Stimulated activated CD4-positive, alpha-beta T cell treated with anti-CD3 and anti-CD28 coated beads, Interleukin-1b, Interleukin-23, amount 100 ng/mL, for 24 hours (primary cell): ENCODE measurements around the gene CSRNP2.
"Not testable (repeated sequence)": the region's sequence is repeated elsewhere in the genome, so short reads cannot be mapped to it uniquely, and the experiment has no call there.

ENCODE experiments used
- DNase-seq, 4 experiments: peaks; one replicate each; pipeline ENCODE4 v3.0.0-alpha.2; 2020; ENCODE audit warnings: low read depth in 4 of 4, low spot score in 1 of 4

CSRNP2 gene

DNA sequence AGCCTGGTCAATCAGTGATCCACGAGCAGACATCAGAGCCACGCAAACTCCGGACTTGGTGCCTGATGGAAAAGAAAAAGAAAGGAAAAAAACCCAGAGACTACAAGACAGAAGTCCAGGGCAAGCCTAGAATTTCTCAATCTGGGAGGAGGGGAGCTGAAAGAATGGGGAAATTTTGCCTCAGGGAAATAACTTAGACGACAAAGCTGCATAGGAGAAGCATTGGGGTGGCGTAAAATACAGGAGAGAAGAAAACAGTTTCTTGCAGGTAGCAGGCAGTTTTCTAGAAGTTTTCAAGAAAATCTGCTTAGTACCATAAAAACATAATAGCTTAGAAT, 54.6 kb downstream of the CSRNP2 start:
- DNase-seq = no peak

DNA sequence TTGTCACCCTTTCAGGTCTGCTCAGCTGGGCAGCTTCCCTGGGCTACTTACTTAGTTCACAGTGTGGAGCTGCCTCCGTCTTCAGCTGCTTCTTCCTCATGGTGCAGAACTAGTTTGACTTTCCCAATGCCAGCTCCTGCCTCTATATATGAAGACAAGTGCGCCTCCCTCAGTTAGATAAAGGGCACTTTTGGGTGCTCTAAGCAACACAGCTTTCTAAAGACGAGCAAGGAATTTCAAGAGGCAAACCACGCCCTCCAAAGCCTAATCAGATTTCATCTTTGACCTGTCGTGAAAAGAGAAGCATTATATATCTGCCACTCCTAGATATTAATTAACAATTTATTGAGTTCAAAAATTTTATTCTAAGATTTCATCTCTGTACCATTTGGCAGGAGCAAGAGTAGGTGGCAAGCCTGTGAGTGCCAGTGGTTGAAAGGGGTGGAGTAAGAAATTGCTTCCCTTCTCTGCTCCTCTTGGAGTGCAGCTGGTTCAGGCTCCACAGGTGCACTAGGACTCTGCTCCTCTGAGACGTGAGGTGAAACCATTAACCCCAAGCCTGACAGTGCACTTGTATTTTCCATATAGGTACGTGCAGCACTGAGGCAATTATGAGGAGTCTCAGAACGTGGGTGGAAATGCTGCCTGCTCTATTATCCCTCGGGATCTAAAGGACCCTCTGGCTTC, 55.1 kb downstream of the CSRNP2 start:
- no peak for DNase-seq

DNA sequence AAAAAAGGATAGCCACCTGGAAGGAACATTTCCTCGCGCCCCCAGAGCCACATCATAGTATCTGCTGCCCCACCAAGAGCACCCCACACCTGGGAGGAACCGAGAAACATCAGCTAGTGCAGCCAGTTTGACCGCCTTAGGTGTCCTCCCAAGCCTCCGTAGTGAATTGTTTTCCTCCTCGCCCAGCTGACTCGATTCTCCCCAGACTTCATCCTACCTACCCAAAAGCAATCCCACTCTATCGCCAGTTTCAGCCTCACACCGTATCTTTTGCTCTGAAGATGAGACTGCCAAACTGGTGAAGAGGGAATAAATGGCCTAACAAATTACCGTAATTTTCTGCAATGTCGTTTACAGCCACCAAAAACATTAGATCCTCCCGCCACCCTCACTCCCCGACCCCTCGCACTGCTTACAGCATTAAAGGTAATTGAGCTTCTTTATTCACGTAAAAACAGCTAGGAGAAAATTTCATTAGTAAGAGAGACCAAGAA, 56.0 kb downstream of the CSRNP2 start:
- no peak for DNase-seq

DNA sequence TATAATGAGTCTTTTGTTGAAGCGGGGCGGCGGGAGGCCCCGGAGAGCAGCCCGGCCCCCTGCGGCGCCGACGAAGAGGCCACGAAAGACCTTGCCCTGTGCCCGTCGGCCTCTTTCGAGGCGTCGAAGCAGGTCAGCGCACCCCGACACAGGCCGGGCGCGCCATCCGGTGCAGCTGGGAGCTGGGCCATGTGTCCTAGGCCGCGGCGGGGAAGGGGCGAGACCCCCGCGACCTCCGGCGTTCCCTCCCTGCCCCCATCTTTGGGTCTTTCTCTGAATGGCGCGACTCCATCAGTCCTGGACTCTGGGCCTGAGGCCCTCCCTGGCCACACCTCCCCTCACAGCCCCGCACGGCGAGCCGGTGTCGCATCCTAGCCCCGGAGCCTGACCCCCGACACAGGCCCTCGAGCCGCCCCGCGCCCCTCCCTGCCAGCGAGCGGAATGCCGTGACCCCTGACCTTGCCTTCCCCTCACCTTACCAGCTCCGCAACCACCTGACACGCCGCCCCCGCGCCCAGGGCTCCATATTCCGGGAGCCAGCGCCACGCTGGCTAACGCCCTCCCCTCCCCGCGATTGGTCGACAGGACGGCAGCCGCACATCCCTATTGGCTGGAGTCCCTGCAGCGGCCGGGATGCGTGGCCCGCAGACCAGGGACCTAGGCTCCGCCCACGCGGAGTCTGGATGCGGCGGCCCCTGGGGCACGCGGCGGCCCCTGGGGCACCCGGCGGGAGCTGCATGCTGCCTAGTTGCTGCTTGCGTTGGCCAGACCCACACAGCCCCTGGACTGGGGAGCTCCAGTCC, 57.4 kb downstream of the CSRNP2 start, which contains the start of gene SLC11A2:
Gene SLC11A2, minus strand, starts transcription at position 549 of the 803 bp plus-strand sequence. CDS start 15,656 bp downstream, outside the sequence.
- peak; percentile 75 to 96 (median 87) for DNase-seq

DNA sequence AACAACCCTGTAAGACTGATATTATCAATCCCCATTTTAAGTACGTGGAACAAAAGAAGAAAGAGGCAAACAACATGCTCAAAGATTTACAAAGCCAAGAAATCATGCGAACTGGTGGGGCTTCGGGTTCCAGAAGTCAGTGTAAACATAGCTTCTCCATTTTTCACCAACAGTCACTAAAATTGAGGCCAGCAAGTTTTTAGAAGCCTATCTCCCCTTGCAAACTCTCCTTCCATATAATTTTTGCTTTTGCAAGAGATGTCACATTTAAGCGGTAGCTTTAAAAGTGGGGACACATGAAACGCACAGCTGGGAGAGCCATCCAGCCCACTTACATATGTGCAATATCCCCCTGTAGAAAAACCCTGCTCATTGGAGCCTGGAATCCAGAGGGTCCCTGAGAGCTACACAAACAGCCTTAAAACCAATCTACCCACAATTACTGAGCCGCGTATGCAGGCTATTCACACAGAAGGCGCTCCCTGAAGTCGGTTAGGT, 58.0 kb downstream of the CSRNP2 start:
- no peak for DNase-seq

DNA sequence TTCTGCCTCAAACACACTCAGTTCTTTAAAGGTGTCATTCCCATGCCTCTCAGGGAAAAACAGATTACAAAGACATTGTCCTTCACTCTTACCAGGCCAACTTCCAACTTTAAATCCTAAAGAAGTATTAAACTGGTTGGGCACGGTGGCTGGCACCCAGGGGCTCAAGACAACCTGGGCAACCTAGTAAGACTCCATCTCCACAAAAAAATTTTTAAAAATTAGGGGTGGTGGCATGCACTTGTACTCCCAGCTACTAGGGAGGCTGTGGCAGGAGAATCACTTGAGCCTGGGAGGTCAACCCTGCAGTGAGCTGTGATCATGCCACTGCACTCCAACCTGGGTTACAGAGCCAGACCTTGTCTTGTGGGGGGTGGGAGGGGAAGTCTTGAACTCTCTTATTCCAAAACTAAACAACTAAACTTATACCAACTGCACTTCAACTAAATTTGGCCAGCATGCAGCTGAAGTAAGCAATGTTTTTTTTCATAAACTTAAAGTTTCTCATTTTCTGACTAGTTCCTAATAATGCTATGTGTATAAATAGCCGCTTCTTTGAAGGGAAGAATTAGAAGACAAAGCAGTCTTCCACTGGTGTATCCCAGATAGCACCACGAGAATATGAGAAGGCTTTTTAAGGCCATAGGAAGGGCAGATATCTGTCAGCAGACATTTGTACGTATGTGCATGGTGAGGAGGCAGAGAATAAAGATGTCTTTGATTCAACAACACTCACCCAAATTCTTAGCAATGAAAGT, 59.6 kb downstream of the CSRNP2 start:
- no peak for DNase-seq

DNA sequence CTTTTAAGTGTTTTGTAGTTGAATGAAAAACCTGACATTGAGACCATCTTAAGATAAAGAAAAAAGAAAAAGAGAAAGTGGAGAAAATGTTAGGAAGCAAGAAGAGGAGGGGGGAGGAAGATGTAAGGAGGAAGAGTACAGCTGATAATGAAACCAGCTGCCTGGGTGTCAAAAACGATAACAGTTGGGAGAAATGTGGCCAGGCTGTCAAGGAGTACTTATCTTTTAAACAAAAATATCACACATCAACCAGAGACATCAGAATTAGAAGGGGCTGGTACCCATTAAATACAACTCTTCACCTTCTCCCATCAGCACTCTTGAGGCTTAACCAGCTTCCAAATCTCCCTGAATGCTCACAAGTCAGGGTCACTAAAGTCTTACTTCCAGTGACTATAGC, 61.7 kb downstream of the CSRNP2 start:
- no peak for DNase-seq

DNA sequence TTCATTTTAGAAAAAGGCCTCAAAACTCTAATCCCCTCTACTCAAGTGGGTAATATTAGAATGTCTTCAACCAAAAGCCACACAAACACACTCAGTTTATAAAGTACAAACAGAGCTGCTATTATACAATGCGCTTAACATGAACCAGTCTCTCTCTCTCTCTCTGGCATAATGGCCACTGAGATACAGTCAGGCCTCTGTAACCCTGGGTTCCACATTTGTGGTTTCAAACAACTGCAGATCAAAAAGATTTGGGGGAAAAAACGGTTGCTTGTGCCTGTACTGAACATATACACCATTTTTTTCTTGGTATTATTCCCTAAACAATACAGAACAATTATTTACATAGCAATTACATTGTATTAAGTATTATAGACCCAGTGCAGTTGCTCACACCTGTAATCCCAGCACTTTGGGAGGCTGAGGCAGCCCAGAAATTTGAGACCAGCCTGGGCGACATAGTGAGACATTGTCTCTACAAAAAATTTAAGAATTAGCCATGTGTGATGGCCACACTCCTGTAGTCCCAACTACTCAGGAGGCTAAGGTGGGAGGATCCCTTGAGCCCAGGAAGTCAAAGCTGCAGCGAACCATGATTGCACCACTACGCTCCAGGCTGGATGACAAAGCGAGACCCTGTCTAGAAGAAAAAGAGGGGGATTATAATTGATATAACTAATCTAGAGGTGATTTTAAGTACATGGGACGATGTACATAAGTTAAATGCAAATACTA, 62.8 kb downstream of the CSRNP2 start:
- no peak for DNase-seq

DNA sequence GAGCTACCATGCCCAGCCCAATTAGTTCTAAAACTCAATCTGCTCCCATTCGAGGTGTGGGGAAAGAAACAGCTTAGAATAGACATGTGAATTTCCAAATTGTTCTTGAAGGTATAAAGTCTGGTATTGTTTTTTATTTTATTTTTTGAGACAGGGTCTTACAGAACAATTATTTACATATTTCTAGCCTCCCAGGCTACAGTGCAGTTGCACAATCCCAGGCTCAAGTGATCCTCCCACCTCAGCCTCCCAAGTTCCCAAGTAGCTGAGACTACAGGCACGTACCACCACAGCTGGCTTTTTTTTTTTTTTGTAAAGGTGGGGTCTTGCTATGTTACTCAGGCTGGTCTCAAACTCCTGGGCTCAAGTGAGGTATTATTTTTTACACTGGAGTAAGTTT, 63.5 kb downstream of the CSRNP2 start:
- no peak for DNase-seq

DNA sequence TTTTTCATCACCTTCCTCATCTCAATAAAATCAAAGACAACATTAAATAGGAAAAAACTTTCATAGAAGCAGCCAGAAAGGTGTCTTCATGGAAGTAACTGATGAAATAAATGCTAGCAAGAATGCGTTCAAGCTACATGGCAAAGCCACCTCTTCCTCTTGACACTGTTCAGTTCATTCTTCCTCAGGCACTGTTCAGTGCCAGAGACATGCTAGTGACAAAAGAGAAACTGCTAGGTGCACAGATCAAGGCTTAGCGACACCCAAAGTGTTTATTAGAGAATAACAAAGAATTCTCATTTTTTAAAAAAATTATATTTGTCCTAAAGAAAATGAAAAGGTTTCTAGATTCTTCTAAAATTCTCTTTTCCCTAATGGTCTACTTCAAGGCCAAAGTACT, 64.4 kb downstream of the CSRNP2 start:
- no peak for DNase-seq

DNA sequence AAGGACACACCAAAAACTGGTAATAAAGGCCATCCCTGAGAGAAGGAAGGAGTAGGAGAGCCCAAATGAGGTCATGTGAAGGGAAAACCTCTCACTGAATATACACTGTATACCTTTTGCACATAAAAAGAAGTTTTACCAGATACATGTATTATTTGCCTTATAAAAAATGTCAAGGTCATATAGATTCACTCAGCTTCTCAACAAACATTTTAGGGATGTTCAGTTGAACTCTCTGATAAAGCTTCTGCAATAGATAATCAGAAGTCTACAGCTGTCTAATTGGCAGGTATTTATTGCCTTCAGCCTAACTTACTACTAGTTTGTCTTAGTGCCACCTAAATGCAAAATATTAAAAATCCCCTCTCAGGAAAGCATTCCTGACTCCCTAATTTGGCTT, 65.9 kb downstream of the CSRNP2 start:
- no peak for DNase-seq

DNA sequence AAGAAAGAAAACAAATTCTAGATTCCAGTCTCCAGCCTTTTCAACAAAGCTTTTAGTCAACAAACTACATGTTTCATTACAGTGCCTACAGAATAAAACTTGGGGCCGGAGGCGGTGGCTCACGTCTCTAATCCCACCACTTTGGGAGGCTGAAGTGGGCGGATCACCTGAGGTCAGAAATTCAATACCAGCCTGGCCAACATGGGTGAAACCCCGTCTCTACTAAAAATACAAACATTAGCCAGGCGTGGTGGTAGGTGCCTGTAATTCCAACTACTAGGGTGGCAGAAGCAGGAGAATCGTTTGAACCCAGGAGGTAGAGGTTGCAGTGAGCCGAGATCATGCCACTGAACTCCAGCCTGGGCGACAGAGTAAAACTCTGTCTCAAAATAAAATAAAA, 68.9 kb downstream of the CSRNP2 start:
- not testable (repeated sequence) for DNase-seq

DNA sequence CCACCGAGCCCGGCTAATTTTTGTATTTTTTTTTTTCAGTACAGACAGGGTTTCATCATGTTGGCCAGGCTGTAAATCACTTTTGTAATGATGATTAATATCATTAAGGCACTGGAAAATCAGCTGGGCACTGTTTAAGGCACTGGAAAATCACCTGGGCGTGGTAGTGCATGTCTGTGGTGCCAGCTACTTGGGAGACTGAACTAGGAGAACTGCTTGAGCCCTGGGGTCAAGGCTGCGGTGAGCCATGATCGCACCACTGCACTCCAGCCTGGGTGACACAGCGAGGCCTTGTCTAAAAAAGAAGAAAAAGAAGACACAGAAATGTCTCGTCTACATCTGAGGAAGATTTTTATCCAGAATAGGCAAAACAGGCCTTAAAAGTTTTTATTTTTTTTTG, 70.0 kb downstream of the CSRNP2 start:
- no peak for DNase-seq

DNA sequence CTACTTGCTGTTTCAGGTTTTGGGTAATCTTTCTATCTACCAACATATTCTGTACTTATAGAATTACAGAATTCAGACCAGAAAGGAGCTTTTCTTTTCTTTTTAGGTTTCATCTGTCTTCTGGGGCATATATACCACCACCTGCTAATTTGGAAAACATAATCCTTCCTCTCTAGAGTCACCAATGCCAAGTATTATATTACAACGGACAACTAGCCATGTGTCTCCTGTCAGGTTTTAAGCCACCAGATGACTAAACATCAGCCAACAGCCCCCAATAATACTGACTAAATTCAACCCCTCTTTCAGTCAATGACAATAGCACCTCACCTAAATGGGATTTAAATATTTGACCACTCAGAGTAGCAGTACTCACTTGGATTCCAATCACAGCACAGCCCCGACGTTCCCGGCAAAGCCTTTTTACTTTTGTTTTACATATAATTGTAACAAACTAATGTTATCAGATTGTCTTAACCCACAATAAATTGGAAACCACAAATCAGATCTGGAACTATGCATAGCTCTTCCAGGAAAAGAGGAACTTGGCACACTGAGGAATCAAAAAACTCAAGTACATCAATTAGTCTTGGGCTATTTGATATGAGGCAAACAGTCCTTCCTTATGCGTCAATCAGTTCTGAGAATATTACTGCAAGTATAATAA, 70.7 kb downstream of the CSRNP2 start:
- DNase-seq = no peak

DNA sequence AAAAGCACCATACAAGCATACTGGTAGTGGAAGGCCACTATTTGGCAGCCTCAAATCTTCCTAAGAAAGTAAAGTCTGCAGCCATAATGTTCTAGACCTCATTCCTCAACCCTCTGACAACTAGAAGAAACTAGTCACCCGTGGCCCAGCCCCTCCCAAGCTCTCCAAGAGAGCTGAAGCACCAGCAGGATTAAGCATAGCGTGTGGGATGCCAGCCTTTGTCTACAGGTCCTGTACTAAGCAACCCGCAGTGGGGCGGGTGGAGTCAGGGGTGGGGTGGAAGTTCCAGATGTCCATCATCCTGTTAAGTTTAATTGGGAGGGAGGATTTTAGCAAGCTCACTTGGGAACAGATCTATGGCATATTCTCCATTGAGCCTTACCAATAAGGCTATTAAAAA, 71.4 kb downstream of the CSRNP2 start:
- DNase-seq = no peak
